HG03280 (cell line): ENCODE results near the gene CDH23.

ENCODE experiments used
- ATAC-seq: cut with Tn5 transposase; IDR thresholded peaks from one replicate; pipeline ENCODE4 v1.9.1; 2021; ENCODE audit warnings: mild to moderate bottlenecking, moderate library complexity; ENCODE audit not compliant: unreplicated experiment

The CDH23 gene

DNA sequence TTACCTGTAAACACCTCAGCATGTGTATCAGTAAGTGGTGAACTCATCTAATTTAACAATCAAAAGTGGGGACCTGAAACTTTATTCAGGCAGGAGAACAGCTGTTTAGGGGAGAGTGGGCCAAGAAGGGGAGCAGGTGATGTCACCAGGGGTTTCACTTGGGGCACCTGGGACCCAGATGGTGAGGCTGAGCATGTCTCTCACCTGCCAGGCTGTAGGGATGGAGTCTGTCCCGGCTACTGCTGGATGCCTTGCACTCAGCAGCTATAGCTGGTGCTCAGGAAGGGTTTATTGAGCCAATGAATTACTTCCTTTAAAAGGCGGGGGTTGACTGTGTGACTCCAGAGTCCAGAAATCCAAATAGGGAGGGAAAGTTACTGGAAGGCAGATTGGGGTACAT, 23.0 kb downstream of the CDH23 start:
- ATAC-seq, result no peak

DNA sequence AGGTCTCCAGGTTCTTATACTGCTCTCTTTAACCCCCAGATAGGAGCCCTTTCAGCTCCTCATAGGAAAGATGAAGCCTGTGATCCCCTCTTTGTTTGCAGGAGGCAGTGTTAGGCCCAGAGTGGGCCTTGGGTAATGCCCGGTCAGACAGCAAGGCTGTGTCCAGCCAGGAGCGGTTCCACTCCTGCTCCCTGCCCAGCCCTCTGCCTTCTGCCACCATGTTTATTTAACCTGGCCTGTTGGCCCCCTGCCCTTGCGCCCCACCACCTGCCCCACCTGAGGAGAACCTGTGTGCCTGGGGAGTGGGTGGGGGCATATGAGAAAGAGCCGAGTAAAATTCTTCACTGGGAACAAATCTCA, 24.3 kb downstream of the CDH23 start:
- ATAC-seq, result no peak

DNA sequence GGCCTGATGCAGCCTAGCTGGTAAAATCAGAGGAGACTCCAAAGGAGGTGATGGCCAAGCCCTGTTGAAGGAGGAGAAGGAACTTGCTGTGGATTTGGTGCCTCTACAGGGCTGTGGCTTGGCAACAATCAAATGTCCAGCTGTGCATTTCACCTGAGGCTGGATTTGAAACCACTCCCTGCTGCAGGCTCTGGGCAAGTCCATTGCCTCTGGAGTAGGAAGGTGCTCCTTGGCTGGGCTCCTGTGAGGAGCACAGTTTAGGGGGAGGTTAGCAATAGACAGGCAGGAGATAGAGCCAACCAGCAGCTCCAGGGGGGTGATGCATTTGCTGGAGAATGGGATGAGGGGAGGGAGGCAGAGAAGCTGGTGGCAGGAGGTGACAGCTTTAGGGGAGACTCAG, 26.5 kb downstream of the CDH23 start:
- no peak for ATAC-seq

DNA sequence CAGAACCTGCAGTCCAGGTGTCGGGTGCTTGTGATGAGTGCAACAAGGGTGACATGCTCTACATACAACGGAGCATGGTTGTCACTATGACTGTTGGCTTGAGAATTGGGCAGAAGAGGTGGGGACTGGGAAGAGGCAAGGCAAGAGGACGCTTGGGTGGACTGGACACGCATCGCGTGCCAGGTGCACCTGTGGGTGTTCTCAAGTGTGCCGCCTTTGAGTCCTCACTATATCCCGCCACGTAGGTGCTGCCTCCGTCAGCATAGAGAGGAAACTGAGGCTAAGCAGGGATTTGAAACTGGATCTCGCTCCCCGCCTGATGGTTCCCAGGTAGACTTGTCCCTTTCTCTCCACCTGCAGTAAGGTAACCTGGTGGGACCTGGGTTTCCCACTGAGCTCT, 27.2 kb downstream of the CDH23 start:
- ATAC-seq, result no peak

DNA sequence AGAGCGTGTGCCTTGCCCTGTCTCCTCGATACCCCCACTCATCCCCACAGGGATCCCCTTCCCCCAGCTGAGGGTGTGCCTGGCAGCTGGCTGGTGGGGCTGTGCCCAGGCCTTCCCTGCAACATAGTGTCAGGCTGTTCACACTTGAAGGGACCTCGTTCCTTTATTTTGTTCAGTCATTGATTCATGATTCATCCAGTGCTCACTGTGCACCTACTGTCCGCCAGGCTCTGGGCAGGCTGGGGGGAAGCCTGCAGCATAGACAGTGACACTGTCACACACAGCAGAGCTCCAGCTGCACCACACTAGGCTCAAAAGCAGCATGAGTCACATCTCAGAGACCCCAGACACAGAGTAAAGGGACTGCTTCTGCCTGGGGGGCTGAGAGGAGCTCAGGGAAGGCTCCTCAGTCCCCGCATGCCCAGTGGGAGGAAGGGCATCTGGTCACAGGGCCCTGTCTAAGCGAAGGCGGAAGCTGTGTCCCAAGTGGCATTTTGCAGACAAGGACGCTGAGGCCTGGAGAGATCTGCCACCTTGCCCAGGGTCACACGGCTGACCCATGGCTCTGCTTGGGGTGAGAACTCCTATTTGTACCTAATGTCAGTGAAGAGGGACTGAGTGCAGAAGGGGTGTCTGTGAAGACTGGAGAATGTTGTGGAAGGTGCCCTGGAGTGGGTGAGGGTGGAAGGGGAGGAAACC, 27.9 kb downstream of the CDH23 start:
- no peak for ATAC-seq

DNA sequence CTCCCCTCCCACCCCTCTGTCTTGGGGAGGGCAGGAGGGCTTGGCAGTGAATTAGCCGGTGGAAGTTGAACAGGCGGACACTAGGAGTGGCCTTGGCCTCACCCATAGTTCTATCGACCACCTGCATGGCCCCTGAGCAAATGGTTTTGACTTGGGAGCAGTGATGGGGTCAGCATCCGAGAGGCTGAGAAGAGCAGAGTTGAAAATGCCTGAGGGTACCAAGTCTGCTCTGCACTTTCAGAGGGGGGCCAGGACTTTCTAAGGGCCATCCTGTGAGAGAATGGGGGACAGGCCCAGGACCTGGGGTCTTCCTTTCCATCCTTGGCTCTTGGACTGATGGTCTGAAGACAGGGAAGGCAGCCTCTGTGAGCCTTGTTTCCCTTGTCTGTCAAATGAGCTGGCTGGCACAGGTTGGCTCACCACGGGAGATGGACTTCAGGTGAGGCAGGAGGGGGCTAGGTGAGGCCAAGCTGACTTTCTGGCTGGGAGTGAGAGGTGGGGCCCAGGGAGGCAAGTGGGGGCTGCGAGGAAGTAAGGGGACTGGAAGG, 29.4 kb downstream of the CDH23 start:
- no peak for ATAC-seq

DNA sequence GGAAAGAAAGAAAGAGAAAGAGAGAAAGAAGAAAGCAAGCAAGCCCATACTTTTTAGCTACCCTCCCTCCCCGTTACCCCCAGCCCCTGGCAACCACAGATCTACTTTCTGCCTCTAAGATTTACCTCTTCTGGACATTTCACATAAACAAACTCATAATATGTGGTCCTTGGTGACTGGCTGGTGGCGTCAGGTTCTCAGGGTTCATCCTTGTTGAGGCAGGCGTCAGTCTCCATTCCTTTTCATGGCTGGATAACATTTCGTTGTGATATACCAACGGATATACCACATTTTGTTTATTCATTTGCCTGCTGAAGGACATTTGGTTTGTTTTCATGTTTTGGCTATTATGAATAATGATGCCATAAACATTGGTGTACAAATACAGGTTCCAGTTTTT, 30.5 kb downstream of the CDH23 start:
- no peak for ATAC-seq

DNA sequence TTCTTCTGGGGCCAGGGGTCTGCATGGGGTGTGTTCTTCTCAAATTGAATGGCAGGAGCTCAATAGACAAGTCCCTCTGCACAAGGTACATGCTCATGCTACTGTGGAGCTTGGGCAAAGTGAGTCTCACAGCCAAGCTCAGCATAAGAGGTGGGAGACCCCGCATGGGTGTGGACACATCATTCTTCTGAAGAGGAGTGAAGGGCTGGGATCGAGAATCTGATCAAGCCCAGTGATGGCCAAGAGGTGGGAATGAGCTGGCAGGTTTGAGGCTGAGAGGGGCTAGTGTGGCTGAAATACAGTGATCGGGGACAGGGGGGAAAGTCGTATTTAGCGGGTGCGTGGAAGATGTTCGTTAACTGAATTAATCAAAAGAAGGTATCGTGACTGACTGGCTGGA, 32.6 kb downstream of the CDH23 start:
- no peak for ATAC-seq

DNA sequence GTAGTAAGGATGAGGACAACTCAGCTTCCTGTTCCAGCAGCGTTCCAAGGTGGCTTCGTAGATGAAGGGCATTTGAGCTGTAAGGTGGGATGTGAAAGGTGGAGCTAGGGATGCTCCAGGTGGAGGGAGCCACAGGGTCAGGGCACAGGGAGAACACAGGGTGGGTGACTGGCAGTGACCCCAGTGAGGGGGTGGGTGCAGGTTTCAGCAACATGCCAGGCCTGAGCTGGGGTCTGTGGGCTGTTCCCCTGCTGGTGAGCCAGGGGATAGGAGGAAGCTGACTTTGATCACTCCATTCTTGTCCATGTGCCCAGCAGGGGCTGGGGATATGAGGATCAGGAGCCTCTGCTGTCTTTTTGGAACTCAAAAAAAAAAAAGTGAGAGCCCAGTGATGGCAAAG, 33.2 kb downstream of the CDH23 start:
- no peak for ATAC-seq

DNA sequence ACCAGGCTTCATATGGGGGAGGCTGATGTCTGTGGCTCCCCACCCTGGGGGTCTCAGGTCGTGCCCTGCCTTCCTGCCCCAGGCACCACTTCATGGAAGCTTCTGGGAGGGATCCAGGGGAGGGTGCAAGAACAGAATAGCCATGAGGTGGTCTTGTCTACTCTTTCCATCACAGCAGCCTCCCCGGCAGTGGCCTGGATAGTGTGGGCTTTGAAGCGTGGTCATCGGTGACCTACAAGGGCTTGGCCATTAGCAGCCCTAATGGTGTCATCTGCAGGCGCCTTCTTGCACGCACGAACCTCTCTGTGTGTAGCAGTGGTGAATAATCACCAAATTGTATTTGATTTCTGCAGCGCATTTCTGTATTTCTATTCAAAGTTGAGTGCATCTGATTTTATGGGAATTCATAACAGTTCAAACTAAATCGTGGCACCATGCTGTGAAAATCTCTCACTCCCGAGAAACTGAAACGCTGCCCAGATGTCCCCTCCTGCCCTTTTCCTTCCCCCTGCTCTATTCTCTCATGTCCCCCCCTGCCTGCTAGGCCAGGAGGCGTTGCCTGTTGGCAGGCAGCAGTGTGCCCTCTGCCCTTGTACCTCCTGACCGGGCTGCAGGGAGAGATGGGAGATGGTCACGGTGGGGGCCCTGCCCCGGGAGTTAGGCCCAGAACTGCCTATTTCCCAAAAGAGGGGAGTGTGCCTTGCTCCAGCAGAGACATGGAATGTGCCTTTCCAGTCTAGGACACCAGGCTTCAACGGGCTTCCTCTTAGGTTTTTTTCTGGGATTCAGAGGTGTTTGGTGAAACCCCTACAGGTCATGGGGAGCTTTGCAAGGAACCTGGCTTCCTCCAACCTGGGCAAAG, 34.8 kb downstream of the CDH23 start:
- ATAC-seq, result no peak

DNA sequence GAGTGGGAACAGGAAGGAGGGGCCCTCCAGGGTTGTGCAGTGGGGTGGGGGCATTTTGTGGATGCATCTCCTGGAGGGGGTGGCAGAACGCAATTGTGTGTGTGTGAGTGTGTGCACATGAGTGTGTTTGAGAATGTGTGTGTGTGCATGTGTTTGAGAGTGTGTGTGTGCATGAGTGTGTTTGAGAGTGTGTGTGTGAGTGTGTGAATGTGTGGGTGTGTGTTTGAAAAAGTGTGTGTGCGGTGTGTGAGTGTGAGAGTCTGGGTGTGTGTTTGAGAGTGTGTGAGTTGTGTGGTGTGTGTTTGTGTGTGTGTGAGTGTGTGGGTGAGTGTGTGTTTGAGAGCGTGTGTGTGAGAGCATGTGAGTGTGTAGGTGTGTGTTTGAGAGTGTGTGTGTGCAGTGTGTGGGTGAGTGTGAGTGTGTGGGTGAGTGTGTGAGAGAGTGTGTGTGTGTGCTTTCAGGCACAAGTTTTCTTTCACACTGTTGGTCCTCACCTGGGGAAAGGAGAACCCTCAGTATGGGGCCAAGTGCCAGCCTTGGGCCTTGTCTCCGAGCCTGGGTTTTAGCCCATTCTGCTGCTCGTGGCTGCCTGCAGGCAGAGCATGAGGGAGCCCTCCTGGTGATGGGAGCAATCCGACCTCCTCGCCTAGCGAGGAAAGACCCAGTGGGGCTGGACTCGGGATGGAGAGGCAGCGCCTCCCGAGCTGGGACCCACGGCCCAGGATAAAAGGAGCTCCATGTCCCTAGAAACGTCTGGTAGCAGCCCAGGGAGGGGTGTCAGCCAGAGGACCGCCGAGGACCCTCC, 35.6 kb downstream of the CDH23 start:
- no peak for ATAC-seq

DNA sequence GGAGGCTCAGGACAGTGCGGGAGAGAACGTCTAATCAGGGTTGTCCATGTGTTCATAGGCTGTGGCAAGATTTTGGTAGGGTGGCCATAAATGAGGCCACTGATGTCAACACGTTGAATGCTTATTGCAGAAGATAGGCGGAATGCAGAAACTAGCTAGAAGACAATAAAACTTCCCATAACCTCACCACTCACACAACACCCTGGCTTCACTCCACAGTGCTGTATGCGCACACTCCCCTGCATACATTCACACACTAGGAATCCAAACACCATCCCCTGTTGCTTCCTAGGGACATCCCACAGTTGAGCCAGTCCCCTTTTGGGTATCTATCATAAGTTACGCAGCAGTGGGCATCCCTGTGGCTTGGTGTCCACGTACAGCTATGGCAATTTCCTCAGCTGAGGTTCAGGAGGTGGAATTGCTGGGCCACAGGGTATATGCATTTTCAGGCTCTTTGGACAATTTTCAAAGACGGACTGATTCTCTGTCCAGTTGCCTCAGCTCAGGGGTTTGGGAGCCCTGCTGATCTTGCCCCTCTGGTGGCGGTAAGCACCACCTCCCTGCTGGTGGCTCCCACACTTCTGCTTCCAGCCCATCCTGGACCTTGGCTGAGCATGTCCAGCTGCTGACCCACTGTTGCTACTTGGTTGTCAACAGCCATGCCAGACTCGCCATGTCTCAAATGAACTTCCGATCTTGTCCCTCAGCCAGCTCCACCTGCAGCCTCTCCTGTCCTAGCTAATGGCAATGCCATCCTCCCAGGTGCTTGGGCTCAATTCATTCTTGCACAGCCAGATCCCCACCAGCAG, 36.4 kb downstream of the CDH23 start:
- ATAC-seq, result no peak

DNA sequence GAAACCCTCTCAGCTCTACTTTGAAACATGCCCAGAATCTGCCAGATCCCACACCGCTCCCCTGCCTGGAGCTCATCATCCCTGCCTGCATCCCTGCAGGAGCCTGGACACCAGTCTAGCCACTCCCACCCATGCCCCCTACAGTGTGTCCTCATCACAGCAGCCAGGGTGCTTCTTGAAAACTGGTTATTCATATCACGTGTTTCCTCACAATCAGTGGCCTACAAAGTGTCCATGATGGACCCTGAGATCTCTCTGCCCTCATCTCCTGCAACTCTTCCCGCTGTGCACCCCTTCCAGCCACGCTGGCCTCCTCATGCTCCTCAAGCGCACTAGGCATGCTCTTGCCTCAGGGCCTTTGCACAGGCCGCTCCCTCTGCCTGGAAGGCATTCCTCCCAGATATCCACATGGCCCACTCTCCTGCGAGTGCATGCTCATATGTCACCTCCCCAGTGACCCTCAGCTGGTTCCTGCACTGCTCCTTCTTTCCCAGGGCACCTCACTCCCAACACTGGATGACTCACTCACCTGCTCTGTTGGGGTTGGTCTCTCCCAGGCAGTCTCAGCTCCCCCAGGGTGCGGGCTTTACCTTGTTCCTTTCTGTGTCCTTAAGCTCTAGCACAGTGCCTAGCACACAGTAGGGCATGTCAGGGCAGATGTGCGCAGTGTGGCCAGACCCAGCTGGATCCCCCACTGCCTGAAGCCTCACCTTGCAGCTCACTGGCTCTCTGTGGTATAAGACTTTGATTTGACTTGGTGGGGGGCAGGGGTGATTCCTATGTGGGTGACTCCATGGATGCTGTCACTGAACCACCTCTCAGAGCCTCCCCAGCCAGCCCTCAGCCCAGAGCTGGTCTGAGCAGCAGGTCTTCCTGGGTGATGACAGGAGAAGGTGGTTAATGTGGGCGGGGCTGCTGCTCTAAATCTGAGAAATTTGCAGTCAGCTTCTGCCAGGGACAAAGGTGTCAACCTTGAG, 37.3 kb downstream of the CDH23 start:
- ATAC-seq, result no peak

DNA sequence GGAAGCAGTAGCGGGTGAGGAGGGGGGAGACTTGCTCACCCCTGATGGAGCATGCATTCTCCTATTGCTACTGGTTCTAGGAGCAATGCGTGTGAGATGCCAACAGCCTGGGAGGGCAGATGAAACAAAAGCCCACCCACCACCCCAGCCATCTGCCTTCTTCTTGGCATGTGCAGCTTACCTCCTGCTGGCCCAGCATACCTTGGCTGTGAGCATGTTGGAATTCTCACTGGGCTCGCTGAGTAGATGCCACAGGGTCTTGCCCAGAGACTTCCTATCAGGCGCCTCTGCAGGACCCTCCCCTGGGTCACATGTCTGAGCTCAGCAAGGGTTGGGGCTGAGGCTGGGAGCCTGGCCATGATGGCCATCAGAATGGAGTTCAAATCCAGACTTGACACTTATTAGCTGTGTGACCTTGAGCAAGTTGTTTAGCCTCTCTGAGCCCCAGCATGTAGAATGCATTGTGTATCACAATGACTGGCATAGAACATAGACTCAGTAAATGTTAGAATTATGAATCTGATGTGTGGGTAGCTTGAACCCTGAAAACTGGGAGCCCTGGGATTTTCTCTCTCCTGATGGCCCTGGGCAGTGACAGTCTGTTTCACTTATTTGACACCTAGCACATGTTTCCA, 38.2 kb downstream of the CDH23 start:
- ATAC-seq, result no peak

DNA sequence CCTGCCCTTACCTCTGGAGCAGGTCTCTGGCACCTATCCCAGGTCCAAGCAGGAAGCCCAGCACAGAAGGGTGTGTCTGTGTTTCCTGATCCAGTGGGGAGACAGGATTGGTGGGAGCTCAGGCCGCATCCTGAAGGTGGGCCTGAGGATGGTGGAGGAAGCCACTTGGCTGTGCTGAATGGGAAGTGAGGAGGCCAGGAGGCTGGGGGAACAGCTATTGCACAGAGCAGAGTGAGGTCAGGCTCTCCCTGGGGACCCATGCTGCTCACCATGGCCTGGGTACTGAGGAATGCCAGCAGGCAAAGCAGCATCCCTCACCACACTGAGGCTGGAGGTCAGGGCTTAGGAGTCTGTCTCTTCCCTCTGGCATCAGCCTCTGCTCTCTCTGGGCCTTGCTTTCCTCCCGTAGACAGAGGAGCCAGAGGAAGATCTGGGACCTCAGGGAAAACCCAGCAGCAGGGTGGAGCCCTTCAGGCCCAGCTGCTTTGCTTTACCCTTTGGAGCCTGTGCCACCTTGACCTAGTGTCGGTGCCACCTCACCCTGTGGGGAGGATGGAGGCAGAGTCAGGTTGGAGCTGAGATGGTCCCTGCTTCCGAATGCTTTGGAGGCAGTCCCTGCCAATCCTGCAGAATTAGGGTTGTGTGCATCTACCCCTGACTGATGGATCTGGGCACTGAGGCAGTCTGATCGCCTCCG, 39.0 kb downstream of the CDH23 start:
- no peak for ATAC-seq

DNA sequence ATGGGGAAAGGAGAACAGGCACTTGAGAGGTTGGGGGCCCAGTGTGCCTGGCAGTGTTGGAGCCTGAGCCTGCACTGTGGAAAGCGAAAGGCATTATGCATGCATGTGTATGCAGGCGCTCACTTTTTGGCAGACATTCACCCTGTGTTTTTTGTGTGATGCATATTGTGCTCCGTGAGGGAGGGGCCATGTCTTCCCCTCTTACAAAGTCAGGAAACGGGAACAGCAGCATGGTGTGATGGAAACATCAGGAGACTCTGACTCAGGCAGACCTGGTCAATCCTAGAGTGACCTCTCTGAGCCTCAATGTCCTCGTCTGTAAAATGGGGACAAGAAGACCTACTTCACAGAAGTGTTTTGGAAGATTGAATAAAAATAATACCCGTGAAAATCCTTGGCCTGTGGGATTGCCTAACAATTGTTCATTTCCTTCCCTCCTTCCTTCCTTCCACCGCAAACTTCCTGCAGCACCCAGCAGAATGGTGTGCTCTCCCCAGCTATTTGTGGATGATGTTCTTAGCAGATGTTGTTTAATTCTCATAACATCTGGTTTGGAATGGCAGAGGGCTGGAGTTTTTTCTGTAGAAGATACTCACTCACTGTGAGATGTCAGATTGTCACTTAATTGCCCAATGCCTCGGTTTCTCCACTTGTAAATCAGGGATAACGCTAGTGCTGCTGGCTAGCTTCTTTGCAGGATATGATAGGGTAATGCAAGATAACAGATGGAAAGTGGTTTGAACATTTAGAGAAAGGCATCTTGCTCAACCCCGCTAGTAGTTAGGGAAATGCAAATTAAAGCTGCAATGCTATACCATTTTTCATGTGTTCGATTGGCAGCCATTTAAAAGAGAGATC, 39.8 kb downstream of the CDH23 start:
- no peak for ATAC-seq

DNA sequence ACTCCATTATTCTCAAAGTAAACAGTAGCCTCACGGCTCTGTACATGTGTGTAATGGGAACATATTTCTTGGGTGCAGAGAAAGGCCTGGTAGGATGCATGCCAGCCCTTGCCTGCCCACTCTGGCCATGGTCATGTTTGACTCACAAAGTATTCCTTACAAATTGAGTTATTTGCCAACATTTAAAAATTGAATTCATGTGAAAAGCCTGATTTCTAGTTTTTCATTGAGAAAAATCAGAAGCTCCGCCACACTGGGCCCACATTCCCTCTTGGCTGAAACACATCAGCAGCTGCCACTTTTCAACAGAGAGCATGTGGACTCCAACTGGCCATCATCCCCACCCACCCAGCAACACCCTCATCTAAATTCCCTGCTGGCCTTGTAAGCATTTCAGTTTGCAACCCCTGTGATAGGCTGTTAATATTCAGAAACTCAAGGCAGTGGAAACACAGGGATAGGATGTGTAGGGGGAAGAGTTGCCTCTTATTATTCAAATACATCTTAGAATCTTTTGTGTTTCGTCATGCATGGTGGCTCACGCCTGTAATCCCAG, 40.9 kb downstream of the CDH23 start:
- no peak for ATAC-seq
